A673 (cell line): ENCODE measurements around the gene DAB1.

ENCODE experiments used
- EZH2 ChIP-seq: fragments of 200-600 bp; sonication (generic); IDR thresholded peaks from 2 replicates; pipeline ENCODE4 v1.6.1; 2017; ENCODE audit warnings: borderline replicate concordance, low read depth, mild to moderate bottlenecking, mixed read lengths, antibody characterized with exemption, low read length; ENCODE audit not compliant: poor library complexity, severe bottlenecking
- TF ChIP-seq, protein P1 (sequence below): fragments of 300-800, 200-600 bp; sonication (generic); conservative IDR thresholded peaks from 2 replicates; pipeline ENCODE4 v1.5.1; 2017; ENCODE audit warnings: low read depth, mild to moderate bottlenecking, antibody characterized with exemption, low read length, moderate library complexity, mixed read lengths

- TF ChIP-seq EZH2: no peak
- TF ChIP-seq, protein P1, sequence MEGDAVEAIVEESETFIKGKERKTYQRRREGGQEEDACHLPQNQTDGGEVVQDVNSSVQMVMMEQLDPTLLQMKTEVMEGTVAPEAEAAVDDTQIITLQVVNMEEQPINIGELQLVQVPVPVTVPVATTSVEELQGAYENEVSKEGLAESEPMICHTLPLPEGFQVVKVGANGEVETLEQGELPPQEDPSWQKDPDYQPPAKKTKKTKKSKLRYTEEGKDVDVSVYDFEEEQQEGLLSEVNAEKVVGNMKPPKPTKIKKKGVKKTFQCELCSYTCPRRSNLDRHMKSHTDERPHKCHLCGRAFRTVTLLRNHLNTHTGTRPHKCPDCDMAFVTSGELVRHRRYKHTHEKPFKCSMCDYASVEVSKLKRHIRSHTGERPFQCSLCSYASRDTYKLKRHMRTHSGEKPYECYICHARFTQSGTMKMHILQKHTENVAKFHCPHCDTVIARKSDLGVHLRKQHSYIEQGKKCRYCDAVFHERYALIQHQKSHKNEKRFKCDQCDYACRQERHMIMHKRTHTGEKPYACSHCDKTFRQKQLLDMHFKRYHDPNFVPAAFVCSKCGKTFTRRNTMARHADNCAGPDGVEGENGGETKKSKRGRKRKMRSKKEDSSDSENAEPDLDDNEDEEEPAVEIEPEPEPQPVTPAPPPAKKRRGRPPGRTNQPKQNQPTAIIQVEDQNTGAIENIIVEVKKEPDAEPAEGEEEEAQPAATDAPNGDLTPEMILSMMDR: no peak
Observed at GRCh38 chr1:57255945-57256344, 167.9 kb downstream of the DAB1 start.
